ENCODE results near the gene KCNQ4. TPM values are rescaled to one million over a fixed set of nuclear protein-coding genes. Genes with fewer than 3 reads are reported as not detected.

Gene KCNQ4
- total RNA-seq, 1 experiment from 2014 or later, result not detected

DNA sequence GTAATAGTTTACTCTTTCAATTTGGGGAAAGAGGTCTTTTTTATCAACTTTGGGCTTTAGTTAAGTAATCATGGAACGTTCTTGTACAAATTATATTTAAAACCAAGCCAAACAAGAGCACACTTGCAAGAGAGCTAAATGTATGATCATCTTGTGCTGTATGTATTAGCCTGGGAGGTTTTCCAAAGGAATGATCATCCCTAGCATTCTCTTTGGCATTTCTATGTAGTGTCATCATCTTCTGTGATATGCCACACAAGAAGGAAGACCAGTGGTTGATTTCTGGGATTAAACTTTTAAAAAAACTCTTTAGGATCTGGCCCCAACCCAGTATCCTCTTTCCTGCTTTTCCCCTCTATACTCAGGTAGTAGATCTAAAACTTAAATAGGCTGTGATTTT is 38.4 kb upstream of the KCNQ4 start:
- peaks cover 87% of the 10 kb centered on the region for H3K36me3 Mint-ChIP-seq (ENCODE audit: insufficient read depth, unreplicated experiment)
- POLR2A ChIA-PET, result interaction anchor here (3.6 kb wide), 1 partner anchor 9 kb away, joined by 17 read pairs; no protein-coding TSS in a partner anchor
- H3K4me1 Mint-ChIP-seq (ENCODE audit: insufficient read depth, unreplicated experiment), result peaks cover 12% of the 10 kb centered on the region
- TF ChIP-seq, protein P1, sequence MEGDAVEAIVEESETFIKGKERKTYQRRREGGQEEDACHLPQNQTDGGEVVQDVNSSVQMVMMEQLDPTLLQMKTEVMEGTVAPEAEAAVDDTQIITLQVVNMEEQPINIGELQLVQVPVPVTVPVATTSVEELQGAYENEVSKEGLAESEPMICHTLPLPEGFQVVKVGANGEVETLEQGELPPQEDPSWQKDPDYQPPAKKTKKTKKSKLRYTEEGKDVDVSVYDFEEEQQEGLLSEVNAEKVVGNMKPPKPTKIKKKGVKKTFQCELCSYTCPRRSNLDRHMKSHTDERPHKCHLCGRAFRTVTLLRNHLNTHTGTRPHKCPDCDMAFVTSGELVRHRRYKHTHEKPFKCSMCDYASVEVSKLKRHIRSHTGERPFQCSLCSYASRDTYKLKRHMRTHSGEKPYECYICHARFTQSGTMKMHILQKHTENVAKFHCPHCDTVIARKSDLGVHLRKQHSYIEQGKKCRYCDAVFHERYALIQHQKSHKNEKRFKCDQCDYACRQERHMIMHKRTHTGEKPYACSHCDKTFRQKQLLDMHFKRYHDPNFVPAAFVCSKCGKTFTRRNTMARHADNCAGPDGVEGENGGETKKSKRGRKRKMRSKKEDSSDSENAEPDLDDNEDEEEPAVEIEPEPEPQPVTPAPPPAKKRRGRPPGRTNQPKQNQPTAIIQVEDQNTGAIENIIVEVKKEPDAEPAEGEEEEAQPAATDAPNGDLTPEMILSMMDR (IDR thresholded peaks at IDR 0.05; ENCODE audit: unreplicated experiment), result no peak
- no peak for DNase-seq (ENCODE audit: unreplicated experiment)
- BruUV-seq (replicated peaks), result no TSS peak
- intact Hi-C loops (cut with micrococcal nuclease), result no loop called here
- H3K9me3 Mint-ChIP-seq (ENCODE audit: unreplicated experiment), result no peaks in the 10 kb centered on the region
- H3K27ac Mint-ChIP-seq (ENCODE audit: low read depth, unreplicated experiment), result peak overlapping the region; percentile 69
- no peaks in the 10 kb centered on the region for H3K27me3 Mint-ChIP-seq (ENCODE audit: insufficient read depth, unreplicated experiment)
- CTCF ChIA-PET, result interaction anchor here (1.0 kb wide), 1 partner anchor 14 kb away, joined by 3 read pairs; no protein-coding TSS in a partner anchor
- no peak overlapping the region for H3K4me3 Mint-ChIP-seq (ENCODE audit: unreplicated experiment)

DNA sequence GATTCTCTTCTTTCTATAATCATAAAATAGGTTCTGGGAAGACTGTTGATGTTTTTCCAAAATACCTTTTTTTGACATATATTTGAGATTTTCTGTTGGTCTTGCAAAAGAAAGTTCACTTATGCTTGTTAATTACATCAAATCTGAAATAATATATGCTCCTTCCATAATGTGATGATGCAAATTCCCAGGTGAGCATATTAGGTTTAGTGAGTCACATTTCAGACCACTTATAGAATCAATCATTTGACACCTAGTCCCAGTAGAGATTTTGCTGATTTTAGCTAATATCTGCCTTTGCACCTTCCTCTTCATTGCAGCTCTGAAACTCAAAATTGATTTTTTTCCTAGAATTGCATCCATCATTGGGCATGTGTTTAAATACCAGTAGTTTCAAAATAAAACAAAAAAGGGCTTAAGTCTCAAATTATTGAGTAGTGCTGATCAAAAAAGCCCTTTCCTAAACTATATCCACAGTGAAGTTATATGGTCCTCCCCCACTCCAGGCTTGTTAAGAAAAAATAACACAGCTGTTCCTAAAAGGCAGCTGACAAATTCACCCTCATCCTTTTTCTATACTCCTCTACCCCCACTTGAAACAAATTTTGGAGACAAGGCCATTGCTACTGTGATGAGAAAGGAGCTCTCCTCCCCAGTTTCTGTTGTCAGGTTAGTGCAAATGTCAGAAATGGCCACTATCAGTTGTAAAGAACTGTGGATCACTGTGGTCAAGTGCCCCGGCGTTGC is 37.1 kb upstream of the KCNQ4 start:
- BruUV-seq (replicated peaks), result no TSS peak
- no peaks in the 10 kb centered on the region for H3K9me3 Mint-ChIP-seq (ENCODE audit: unreplicated experiment)
- H3K4me1 Mint-ChIP-seq (ENCODE audit: insufficient read depth, unreplicated experiment), result peaks cover 20% of the 10 kb centered on the region
- H3K4me3 Mint-ChIP-seq (ENCODE audit: unreplicated experiment), result no peak overlapping the region
- TF ChIP-seq, protein P1 (IDR thresholded peaks at IDR 0.05; ENCODE audit: unreplicated experiment), result no peak
- H3K27me3 Mint-ChIP-seq (ENCODE audit: insufficient read depth, unreplicated experiment), result no peaks in the 10 kb centered on the region
- ChIA-PET CTCF (interaction anchor here (0.9 kb wide), 1 partner anchor 11 kb away, joined by 4 read pairs; no protein-coding TSS in a partner anchor), POLR2A (interaction anchor here (0.8 to 3.6 kb wide), 8 partner anchors 8 to 55 kb away, joined by 3 to 17 read pairs (median 4); partner anchors contain the start of gene NFYC)
- peaks cover 87% of the 10 kb centered on the region for H3K36me3 Mint-ChIP-seq (ENCODE audit: insufficient read depth, unreplicated experiment)
- no peak for DNase-seq (ENCODE audit: unreplicated experiment)
- intact Hi-C loops (cut with micrococcal nuclease), result no loop called here
- no peak overlapping the region for H3K27ac Mint-ChIP-seq (ENCODE audit: low read depth, unreplicated experiment)

DNA sequence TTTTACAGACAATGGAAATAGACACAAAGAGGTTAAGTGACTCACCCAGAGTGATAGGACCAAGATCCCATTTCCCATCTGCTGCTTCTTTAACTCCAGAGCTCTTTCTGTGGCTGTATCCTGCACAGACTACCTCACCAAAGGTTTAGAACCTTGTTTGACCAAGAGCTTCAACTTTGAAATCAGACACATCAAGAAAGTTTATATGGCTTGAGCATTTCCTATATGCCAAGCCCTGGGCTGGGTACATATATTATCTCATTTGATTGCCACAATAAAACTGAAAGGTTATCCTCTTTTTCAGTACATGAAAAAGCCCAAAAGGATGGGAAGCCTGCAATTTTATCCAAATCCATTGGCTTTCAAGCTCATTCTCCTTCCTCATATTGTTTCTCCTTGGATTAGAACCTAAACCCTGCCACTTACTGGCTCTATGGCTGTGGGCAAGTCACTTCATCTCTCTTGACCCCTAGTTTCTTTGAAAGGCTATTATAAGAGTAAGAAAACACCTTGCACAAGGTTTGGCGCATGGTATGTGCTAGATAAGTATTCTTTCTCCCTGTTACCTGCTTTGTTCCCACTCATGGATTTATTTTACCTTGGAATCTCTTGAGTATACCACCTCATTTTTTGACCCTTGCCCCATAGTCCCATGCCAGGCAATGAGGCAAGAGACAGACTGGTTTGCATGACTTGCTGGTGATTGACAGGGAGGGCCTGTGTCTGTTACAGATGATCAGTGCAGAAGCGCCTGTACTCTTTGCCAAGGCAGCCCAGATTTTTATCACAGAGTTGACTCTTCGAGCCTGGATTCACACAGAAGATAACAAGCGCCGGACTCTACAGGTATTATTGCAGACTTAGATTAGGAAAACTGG is 34.5 kb upstream of the KCNQ4 start:
- TF ChIP-seq, protein P1 (IDR thresholded peaks at IDR 0.05; ENCODE audit: unreplicated experiment), result no peak
- ChIA-PET POLR2A (interaction anchor here (0.5 to 1.3 kb wide), 5 partner anchors 14 to 57 kb away, joined by 3 read pairs; no protein-coding TSS in a partner anchor), CTCF (interaction anchor here (0.5 to 2.5 kb wide), 4 partner anchors 25 to 136 kb away, joined by 3 to 10 read pairs (median 4); no protein-coding TSS in a partner anchor)
- no peaks in the 10 kb centered on the region for H3K9me3 Mint-ChIP-seq (ENCODE audit: unreplicated experiment)
- intact Hi-C loops (cut with micrococcal nuclease), result no loop called here
- H3K4me3 Mint-ChIP-seq (ENCODE audit: unreplicated experiment), result no peak overlapping the region
- peaks cover 83% of the 10 kb centered on the region for H3K36me3 Mint-ChIP-seq (ENCODE audit: insufficient read depth, unreplicated experiment)
- H3K27me3 Mint-ChIP-seq (ENCODE audit: insufficient read depth, unreplicated experiment), result no peaks in the 10 kb centered on the region
- peaks cover 26% of the 10 kb centered on the region for H3K4me1 Mint-ChIP-seq (ENCODE audit: insufficient read depth, unreplicated experiment)
- no peak overlapping the region for H3K27ac Mint-ChIP-seq (ENCODE audit: low read depth, unreplicated experiment)
- no TSS peak for BruUV-seq (replicated peaks)
- DNase-seq (ENCODE audit: unreplicated experiment), result no peak

DNA sequence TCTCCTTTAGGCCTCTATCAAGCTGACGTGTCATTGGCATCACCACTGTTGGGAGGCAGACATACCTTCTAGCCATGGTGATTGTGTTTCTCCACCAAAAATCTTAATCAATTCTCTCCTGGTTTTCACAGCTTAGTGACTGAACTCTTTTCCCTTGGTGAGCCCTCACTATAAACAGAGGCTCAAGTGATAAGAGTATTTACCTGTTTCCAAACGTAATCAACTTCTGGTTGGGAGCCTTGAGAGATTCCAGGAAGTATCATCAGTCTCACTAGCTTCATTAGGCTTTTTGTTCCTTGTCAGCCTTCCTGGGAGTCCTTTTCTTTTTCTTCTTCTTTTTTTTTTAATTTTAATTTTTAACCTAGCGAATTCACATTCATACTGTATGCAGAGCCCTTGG is 33.8 kb upstream of the KCNQ4 start:
- Mint-ChIP-seq H3K4me1 (ENCODE audit: insufficient read depth, unreplicated experiment) (peaks cover 26% of the 10 kb centered on the region), H3K4me3 (ENCODE audit: unreplicated experiment) (no peak overlapping the region), H3K9me3 (ENCODE audit: unreplicated experiment) (no peaks in the 10 kb centered on the region), H3K27me3 (ENCODE audit: insufficient read depth, unreplicated experiment) (no peaks in the 10 kb centered on the region), H3K36me3 (ENCODE audit: insufficient read depth, unreplicated experiment) (peaks cover 83% of the 10 kb centered on the region), H3K27ac (ENCODE audit: low read depth, unreplicated experiment) (no peak overlapping the region)
- ChIA-PET CTCF (interaction anchor here (0.6 kb wide), 1 partner anchor 200 kb away, joined by 3 read pairs; no protein-coding TSS in a partner anchor), POLR2A (interaction anchor here (0.7 to 6.4 kb wide), 2 partner anchors 33 to 40 kb away, joined by 3 to 42 read pairs; no protein-coding TSS in a partner anchor)
- no TSS peak for BruUV-seq (replicated peaks)
- DNase-seq (ENCODE audit: unreplicated experiment), result no peak
- intact Hi-C loops (cut with micrococcal nuclease), result no loop called here
- TF ChIP-seq, protein P1 (IDR thresholded peaks at IDR 0.05; ENCODE audit: unreplicated experiment), result no peak

All from MCF 10A (cell line).